ENCODE results near the gene CIDEB.

Gene CIDEB

GRCh38 chr14:24279301-24280186 lies 28.2 kb downstream of the CIDEB start:
- TF ChIP-seq GATA2 (IDR thresholded peaks at IDR 0.05; ENCODE audit: low read depth, low read length), result no peak
- no peak for TF ChIP-seq GATA3 (IDR thresholded peaks at IDR 0.05; ENCODE audit: low read depth, low read length)

- TF ChIP-seq GATA2 (IDR thresholded peaks at IDR 0.05; ENCODE audit: low read depth, low read length) (no peak), GATA3 (IDR thresholded peaks at IDR 0.05; ENCODE audit: low read depth, low read length) (no peak)
These were observed 29.4 kb downstream of the CIDEB start for GRCh38 chr14:24278424-24278823.

- TF ChIP-seq GATA3 (IDR thresholded peaks at IDR 0.05; ENCODE audit: low read depth, low read length) (no peak), GATA2 (IDR thresholded peaks at IDR 0.05; ENCODE audit: low read depth, low read length) (no peak)
These were observed 30.0 kb downstream of the CIDEB start for GRCh38 chr14:24277606-24278321.

- no peak for TF ChIP-seq GATA2 (IDR thresholded peaks at IDR 0.05; ENCODE audit: low read depth, low read length)
These were observed 30.7 kb downstream of the CIDEB start for GRCh38 chr14:24277071-24277470.

- TF ChIP-seq GATA3 (IDR thresholded peaks at IDR 0.05; ENCODE audit: low read depth, low read length) (no peak), GATA2 (IDR thresholded peaks at IDR 0.05; ENCODE audit: low read depth, low read length) (no peak)
These were observed 33.7 kb downstream of the CIDEB start for GRCh38 chr14:24274101-24274543.

- TF ChIP-seq GATA3 (IDR thresholded peaks at IDR 0.05; ENCODE audit: low read depth, low read length) (no peak), GATA2 (IDR thresholded peaks at IDR 0.05; ENCODE audit: low read depth, low read length) (no peak)
These were observed 34.3 kb downstream of the CIDEB start for GRCh38 chr14:24273422-24273998.

- no peak for TF ChIP-seq GATA2 (IDR thresholded peaks at IDR 0.05; ENCODE audit: low read depth, low read length)
- TF ChIP-seq GATA3 (IDR thresholded peaks at IDR 0.05; ENCODE audit: low read depth, low read length), result no peak
These were observed 35.3 kb downstream of the CIDEB start for GRCh38 chr14:24272467-24272866.

GRCh38 chr14:24271834-24272263 lies 35.9 kb downstream of the CIDEB start:
- TF ChIP-seq GATA3 (IDR thresholded peaks at IDR 0.05; ENCODE audit: low read depth, low read length), result no peak
- no peak for TF ChIP-seq GATA2 (IDR thresholded peaks at IDR 0.05; ENCODE audit: low read depth, low read length)

GRCh38 chr14:24271134-24271833 lies 36.5 kb downstream of the CIDEB start, which contains the start of gene RABGGTA:
RABGGTA (minus strand) TSS chr14:24271597; CDS start chr14:24271115, 482 bp downstream.
- TF ChIP-seq GATA3 (IDR thresholded peaks at IDR 0.05; ENCODE audit: low read depth, low read length), result no peak

- TF ChIP-seq GATA2 (IDR thresholded peaks at IDR 0.05; ENCODE audit: low read depth, low read length) (no peak), GATA3 (IDR thresholded peaks at IDR 0.05; ENCODE audit: low read depth, low read length) (no peak)
These were observed 37.1 kb downstream of the CIDEB start for GRCh38 chr14:24270537-24271133.

GRCh38 chr14:24269910-24270536 lies 37.8 kb downstream of the CIDEB start:
- TF ChIP-seq GATA3 (IDR thresholded peaks at IDR 0.05; ENCODE audit: low read depth, low read length) (no peak), GATA2 (IDR thresholded peaks at IDR 0.05; ENCODE audit: low read depth, low read length) (no peak)

- TF ChIP-seq GATA3 (IDR thresholded peaks at IDR 0.05; ENCODE audit: low read depth, low read length) (no peak), GATA2 (IDR thresholded peaks at IDR 0.05; ENCODE audit: low read depth, low read length) (no peak)
These were observed 38.4 kb downstream of the CIDEB start for GRCh38 chr14:24269368-24269767.

- TF ChIP-seq GATA2 (IDR thresholded peaks at IDR 0.05; ENCODE audit: low read depth, low read length), result no peak
- TF ChIP-seq GATA3 (IDR thresholded peaks at IDR 0.05; ENCODE audit: low read depth, low read length), result no peak
These were observed 39.6 kb downstream of the CIDEB start for GRCh38 chr14:24268225-24268624.
